Liver (tissue), 9 donors: Measurements from ENCODE around the gene NOL4L. TPM values are rescaled to one million over a fixed set of nuclear protein-coding genes. Genes with fewer than 3 reads are reported as not detected.
A peak's percentile ranks its signal among the peaks of the same experiment; 100 is the strongest.

ENCODE experiments used
- DNase-seq: peaks from one replicate; pipeline ENCODE4 v3.0.0-alpha.2; 2017; ENCODE audit warnings: low spot score
- H3K27ac ChIP-seq, 2 donors: one replicate each; pipeline ENCODE4 v1.7.0; 2013; ENCODE audit warnings: inconsistent platforms in 2 of 2, low read length in 2 of 2, control low read depth in 1 of 2, low read depth in 1 of 2, mild to moderate bottlenecking in 1 of 2
- H3K27me3 ChIP-seq, 4 donors: one replicate each; pipeline versions ENCODE4 v1.6.1 to v1.7.0; 2013; ENCODE audit warnings: low read length in 3 of 4, inconsistent platforms in 1 of 4, mild to moderate bottlenecking in 1 of 4, moderate library complexity in 1 of 4; ENCODE audit not compliant: control insufficient read depth in 4 of 4, insufficient read depth in 4 of 4
- H3K36me3 ChIP-seq, 4 donors: one replicate each; pipeline versions ENCODE4 v1.6.1 to v1.7.0; 2013; ENCODE audit warnings: low read length in 3 of 4, mild to moderate bottlenecking in 3 of 4, low read depth in 1 of 4, moderate library complexity in 1 of 4; ENCODE audit not compliant: control insufficient read depth in 4 of 4, insufficient read depth in 3 of 4
- H3K4me1 ChIP-seq, 4 donors: one replicate each; pipeline versions ENCODE4 v1.6.1 to v1.7.0; 2013; ENCODE audit warnings: low read length in 3 of 4, mild to moderate bottlenecking in 3 of 4, moderate library complexity in 1 of 4; ENCODE audit not compliant: control insufficient read depth in 4 of 4, insufficient read depth in 4 of 4
- H3K4me3 ChIP-seq, 3 donors: one replicate each; pipeline versions ENCODE4 v1.6.1 to v1.7.0; 2013; ENCODE audit warnings: low read length in 3 of 3, control low read depth in 1 of 3, low read depth in 1 of 3, mild to moderate bottlenecking in 1 of 3
- H3K9ac ChIP-seq, 2 donors: one replicate each; pipeline ENCODE4 v1.7.0; 2013; ENCODE audit warnings: low read length in 2 of 2, mild to moderate bottlenecking in 2 of 2, moderate library complexity in 2 of 2, control low read depth in 1 of 2, low read depth in 1 of 2
- H3K9me3 ChIP-seq, 4 donors: one replicate each; pipeline versions ENCODE4 v1.6.1 to v1.7.0; 2013; ENCODE audit warnings: low read length in 3 of 4; ENCODE audit not compliant: control insufficient read depth in 4 of 4
- ATF3 ChIP-seq: IDR thresholded peaks from 2 replicates; pipeline ENCODE4 v1.6.1; 2016; ENCODE audit warnings: antibody characterized with exemption
- CTCF ChIP-seq: fragments of 150-350 bp; IDR thresholded peaks from 2 replicates; pipeline ENCODE4 v1.5.1; 2017; ENCODE audit warnings: improper control_type of control experiment, low read depth, low read length; ENCODE audit not compliant: missing input control
- EGR1 ChIP-seq, 2 donors: IDR thresholded peaks; 2 replicates each; pipeline ENCODE4 v1.6.1; 2016 to 2018; ENCODE audit warnings: antibody characterized with exemption in 2 of 2, low read depth in 2 of 2
- FOXA1 ChIP-seq: IDR thresholded peaks from 2 replicates; pipeline ENCODE4 v1.6.1; 2016; ENCODE audit warnings: antibody characterized with exemption
- GABPA ChIP-seq, 2 donors: IDR thresholded peaks in 1 of 2; conservative IDR thresholded peaks in 1 of 2; 2 replicates each; pipeline ENCODE4 v1.6.1; 2016; ENCODE audit warnings: antibody characterized with exemption in 2 of 2, mild to moderate bottlenecking in 1 of 2, moderate library complexity in 1 of 2
- HNF4A ChIP-seq, 2 donors: conservative IDR thresholded peaks; 2 replicates each; pipeline ENCODE4 v1.6.1; 2016; ENCODE audit warnings: antibody characterized with exemption in 2 of 2, mild to moderate bottlenecking in 2 of 2
- HNF4G ChIP-seq: IDR thresholded peaks from 2 replicates; pipeline ENCODE4 v1.6.1; 2016; ENCODE audit warnings: antibody characterized with exemption
- NR2F2 ChIP-seq: IDR thresholded peaks from 2 replicates; pipeline ENCODE4 v1.6.1; 2016; ENCODE audit warnings: antibody characterized with exemption
- REST ChIP-seq: IDR thresholded peaks from 2 replicates; pipeline ENCODE4 v1.6.1; 2016; ENCODE audit warnings: antibody characterized with exemption, mild to moderate bottlenecking
- SP1 ChIP-seq: IDR thresholded peaks from 2 replicates; pipeline ENCODE4 v1.6.1; 2018; ENCODE audit warnings: antibody characterized with exemption, mild to moderate bottlenecking
- TAF1 ChIP-seq: conservative IDR thresholded peaks from 2 replicates; pipeline ENCODE4 v1.6.1; 2016; ENCODE audit warnings: antibody characterized with exemption, mild to moderate bottlenecking
- ZBTB33 ChIP-seq: IDR thresholded peaks from 2 replicates; pipeline ENCODE4 v1.6.1; 2016; ENCODE audit warnings: antibody characterized with exemption
- WGBS: extraction: QIAGEN DNeasy Blood & Tissue Kit; methylation state at CpG from one replicate; pipeline ENCODE4 v1.1.7; 2013; 5-methylcytosine and 5-hydroxymethylcytosine counted together
- polyA plus RNA-seq, 2 donors: library from polyadenylated mRNA; stranded (reverse) in 1 of 2; unstranded in 1 of 2; fragments of 200-250 nt in 1 of 2; fragments of >200 nt in 1 of 2; fragmentation: Nextera tagmentation in 1 of 2; extraction: Ambion mirVana in 1 of 2; gene quantifications; one replicate each; pipeline versions ENCODE4 v1.2.1 to v1.2.3, GENCODE V29; 2013 to 2015
- total RNA-seq, 2 donors: library from RNA; depleted of rRNA; stranded (reverse); fragments of >200 nt; gene quantifications; one replicate each; pipeline ENCODE4 v1.2.3, GENCODE V29; 2014
- donor health status: healthy.
- donor health status: healthy.
- donor health status: healthy.
- donor health status: healthy.
- donor health status: healthy.

The NOL4L gene
- total and polyA plus RNA-seq, 4 donors = 2.2 to 6.8 (median 4.3) TPM

GRCh38 chr20:32534661-32535240, 50.4 kb downstream of the NOL4L start:
- H3K36me3 ChIP-seq = no peaks in the 10 kb centered on the region
- H3K9me3 ChIP-seq = no peaks in the 10 kb centered on the region
- no peak overlapping the region for H3K4me3 ChIP-seq
- TF ChIP-seq NR2F2 = no peak
- WGBS = 65% methylated on average over 8 of the region's 8 CpGs
- no peak for DNase-seq
- H3K27me3 ChIP-seq = no peaks in the 10 kb centered on the region
- peak overlapping the region in 1 of 2 donors; percentile 63 for H3K27ac ChIP-seq
- peaks cover 0 to 15% (median 8%) of the 10 kb centered on the region in 4 donors for H3K4me1 ChIP-seq
- H3K9ac ChIP-seq = no peak overlapping the region

- no peak overlapping the region for H3K9ac ChIP-seq
- no peaks in the 10 kb centered on the region for H3K9me3 ChIP-seq
- H3K4me3 ChIP-seq = no peak overlapping the region
- H3K27ac ChIP-seq = no peak overlapping the region
- TF ChIP-seq ATF3 (no peak), EGR1 (IDR thresholded peaks at IDR 0.05; ENCODE audit: low read depth in 2 of 2) (no peak), HNF4G (no peak), REST (no peak), CTCF (no peak), SP1 (no peak), HNF4A (conservative IDR thresholded peaks at IDR 0.05) (no peak), FOXA1 (no peak), GABPA (IDR thresholded peaks at IDR 0.05 in 1 of 2, conservative IDR thresholded peaks at IDR 0.05 in 1 of 2) (no peak), TAF1 (no peak), ZBTB33 (no peak), NR2F2 (no peak)
- H3K36me3 ChIP-seq = no peaks in the 10 kb centered on the region
- WGBS = 94% methylated on average over 6 of the region's 6 CpGs
- DNase-seq = no peak
- peaks cover 0 to 8% (median 7%) of the 10 kb centered on the region in 4 donors for H3K4me1 ChIP-seq
- no peaks in the 10 kb centered on the region for H3K27me3 ChIP-seq
These were observed 51.4 kb downstream of the NOL4L start for GRCh38 chr20:32533732-32534131.
